GM19467 (cell line): ENCODE measurements around the gene KRTAP8-1.

Experiments used
- ATAC-seq: cut with Tn5 transposase; IDR thresholded peaks from one replicate; pipeline ENCODE4 v1.9.1; 2021; ENCODE audit warnings: mild to moderate bottlenecking, moderate library complexity; ENCODE audit not compliant: unreplicated experiment

The KRTAP8-1 gene

GRCh38 chr21:30813174-30813573 is at the start of gene KRTAP8-1:
Gene KRTAP8-1, minus strand, starts transcription at chr21:30813274. Its CDS starts 54 bp downstream, at chr21:30813220.
- no peak for ATAC-seq

GRCh38 chr21:30847627-30848500 is 34.8 kb upstream of the KRTAP8-1 start:
- ATAC-seq: no peak

- no peak for ATAC-seq
Measured at GRCh38 chr21:30842990-30843389, 29.9 kb upstream of the KRTAP8-1 start.

GRCh38 chr21:30839304-30839703 is 26.2 kb upstream of the KRTAP8-1 start:
- no peak for ATAC-seq

GRCh38 chr21:30838536-30838935 is 25.5 kb upstream of the KRTAP8-1 start:
- no peak for ATAC-seq

GRCh38 chr21:30831194-30831765 is 18.2 kb upstream of the KRTAP8-1 start:
- ATAC-seq: no peak

- ATAC-seq: no peak
Measured at GRCh38 chr21:30829659-30830058, 16.6 kb upstream of the KRTAP8-1 start, which contains the start of gene KRTAP7-1. Gene KRTAP7-1, minus strand, starts transcription at chr21:30829759. Its CDS starts 61 bp downstream, at chr21:30829698.

GRCh38 chr21:30818837-30819610 is 6.0 kb upstream of the KRTAP8-1 start:
- ATAC-seq: no peak

- no peak for ATAC-seq
Measured at GRCh38 chr21:30800605-30801004, 12.5 kb downstream of the KRTAP8-1 start.

GRCh38 chr21:30793581-30794314 is 19.3 kb downstream of the KRTAP8-1 start:
- no peak for ATAC-seq

- ATAC-seq: no peak
Measured at GRCh38 chr21:30779249-30779648, 33.8 kb downstream of the KRTAP8-1 start.

GRCh38 chr21:30769724-30770431 is 43.2 kb downstream of the KRTAP8-1 start:
- no peak for ATAC-seq
